GM18861 (cell line): ENCODE results near the gene ZNF582.
"Not testable (repeated sequence)": the region's sequence is repeated elsewhere in the genome, so short reads cannot be mapped to it uniquely, and the experiment has no call there.

Experiments used
- ATAC-seq: cut with Tn5 transposase; IDR thresholded peaks from one replicate; pipeline ENCODE4 v1.9.1; 2021; ENCODE audit not compliant: unreplicated experiment

Gene ZNF582

DNA sequence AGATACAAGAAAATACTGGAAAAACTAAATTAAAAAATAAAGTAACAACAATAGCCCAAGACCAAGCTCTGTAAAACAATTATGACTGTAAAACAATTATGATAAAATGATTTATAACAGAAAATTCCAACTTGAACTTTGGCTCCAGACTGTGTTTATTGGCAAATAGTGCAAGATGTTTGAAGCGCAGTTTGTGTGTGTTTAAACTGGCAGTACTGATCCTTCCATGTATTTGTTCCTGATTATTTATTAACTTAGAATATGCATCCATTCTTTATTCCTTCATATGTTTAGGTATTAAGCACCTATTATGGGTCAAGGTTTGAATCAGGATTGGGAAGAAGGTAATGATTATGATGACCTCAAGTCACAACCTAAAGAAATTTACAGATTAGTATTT is 37.8 kb downstream of the ZNF582 start:
- ATAC-seq, result no peak

DNA sequence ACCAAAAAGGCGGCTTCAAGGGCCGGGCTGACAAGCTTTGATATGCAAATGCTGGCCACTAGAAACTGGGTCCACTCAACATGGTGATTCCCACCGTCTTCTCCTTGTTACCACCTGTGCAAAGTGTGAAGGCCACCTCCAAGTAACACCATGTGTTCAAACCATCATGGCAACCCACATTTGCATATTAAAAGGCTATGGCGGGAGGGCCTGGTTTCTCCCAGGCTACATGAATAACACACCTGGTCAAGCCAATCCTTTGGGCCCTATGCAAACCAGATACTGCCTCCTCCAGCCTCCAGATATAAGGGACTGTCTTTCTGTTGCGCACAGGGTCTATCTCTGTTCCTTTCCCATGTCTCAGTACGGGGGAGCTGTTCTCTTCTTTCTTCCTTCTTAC is 42.1 kb downstream of the ZNF582 start:
- no peak for ATAC-seq

DNA sequence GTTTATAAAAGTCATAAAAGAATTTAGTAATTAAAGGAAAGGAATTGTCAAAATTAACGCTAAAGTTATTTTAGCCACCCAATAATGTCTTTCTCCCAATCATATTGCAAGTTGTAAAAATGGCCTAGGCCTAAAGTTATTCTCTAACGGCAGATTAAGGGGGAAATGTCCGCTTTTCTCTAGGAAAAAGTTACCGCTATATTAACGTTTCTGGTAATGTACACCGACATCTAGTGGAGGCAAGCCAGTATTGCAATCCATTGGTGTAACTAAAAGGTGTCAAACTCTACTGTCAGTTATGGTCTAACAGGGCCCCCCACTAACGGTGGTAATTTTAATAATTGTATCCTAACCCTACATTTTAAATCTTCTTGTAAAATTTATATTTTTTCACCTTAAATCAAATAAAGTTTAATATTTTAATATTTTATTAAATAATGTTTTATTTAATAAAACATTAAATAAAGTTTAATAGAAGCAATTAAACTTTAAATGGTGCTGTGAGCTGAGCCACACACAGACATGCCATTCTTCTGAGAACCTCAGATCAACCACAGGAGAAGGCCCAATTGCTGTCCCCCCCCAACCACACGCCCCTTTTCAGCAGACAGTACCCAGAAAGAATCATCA is 42.8 kb downstream of the ZNF582 start:
- no peak for ATAC-seq

GRCh38 chr19:56348289-56348877 is 45.0 kb downstream of the ZNF582 start:
- ATAC-seq, result no peak

DNA sequence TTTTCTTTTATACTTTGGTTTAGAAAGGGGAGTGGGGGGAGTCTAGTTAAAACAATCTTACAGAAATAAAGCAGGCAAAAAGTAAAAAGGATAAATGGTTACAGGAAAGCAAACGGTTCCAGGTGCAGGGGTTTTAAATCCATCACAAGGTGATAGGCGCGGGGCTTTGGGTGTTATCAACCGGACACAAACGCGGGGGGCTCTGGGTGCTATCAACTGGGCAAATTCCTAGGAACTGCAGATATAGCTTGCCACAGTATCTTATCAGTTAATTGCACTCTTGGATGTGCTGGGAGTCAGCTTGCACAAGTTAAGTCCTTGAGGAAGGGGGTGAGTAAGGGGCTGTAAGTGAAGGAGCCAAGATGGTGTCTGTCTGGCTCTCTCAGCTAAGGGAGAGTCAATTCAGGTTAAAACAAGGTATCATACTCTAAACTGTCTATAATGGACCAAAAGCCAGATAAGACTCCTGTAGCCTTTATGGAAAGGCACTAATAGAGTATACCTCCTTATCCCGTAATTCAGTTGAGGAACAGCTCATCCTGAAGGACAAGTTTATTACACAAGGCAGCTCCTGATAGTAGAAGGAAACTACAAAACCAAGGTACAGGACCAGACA is 46.1 kb downstream of the ZNF582 start:
- no peak for ATAC-seq

GRCh38 chr19:56341948-56342347 is 51.4 kb downstream of the ZNF582 start:
- ATAC-seq, result no peak

DNA sequence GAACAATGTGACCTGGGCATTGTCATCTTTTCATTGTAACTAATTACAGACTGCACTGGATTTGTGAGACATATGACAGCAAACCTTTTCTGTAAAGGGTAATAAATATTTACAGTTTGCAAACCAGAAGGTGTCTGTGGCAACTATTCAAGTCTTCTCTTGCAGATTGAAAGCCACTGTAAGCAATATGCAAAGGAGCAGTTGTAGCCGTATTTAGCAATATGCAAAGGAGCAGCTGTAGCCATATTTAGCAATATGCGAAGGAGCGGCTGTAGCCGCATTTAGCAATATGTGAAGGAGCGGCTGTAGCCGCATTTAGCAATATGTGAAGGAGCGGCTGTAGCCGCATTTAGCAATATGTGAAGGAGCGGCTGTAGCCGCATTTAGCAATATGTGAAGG is 54.3 kb downstream of the ZNF582 start:
- ATAC-seq, result not testable (repeated sequence)

GRCh38 chr19:56337077-56337476 is 56.3 kb downstream of the ZNF582 start:
- not testable (repeated sequence) for ATAC-seq

GRCh38 chr19:56335371-56335770 is 58.0 kb downstream of the ZNF582 start:
- not testable (repeated sequence) for ATAC-seq

GRCh38 chr19:56333506-56333905 is 59.8 kb downstream of the ZNF582 start:
- no peak for ATAC-seq
